Heart left ventricle (tissue), 16 donors: ENCODE data around the gene WDR83. TPM values are rescaled to one million over a fixed set of nuclear protein-coding genes. Genes with fewer than 3 reads are reported as not detected.
"Not testable (repeated sequence)": the region's sequence is repeated elsewhere in the genome, so short reads cannot be mapped to it uniquely, and the experiment has no call there.

ENCODE experiments used
- ATAC-seq, 4 donors: fragments of 200-7000 bp; cut with Tn5 transposase; one replicate each; pipeline ENCODE4 v1.9.1; 2020 to 2022; ENCODE audit warnings: moderate library complexity in 4 of 4, mild to moderate bottlenecking in 3 of 4, moderate number of reproducible peaks in 1 of 4
- DNase-seq, 5 donors: peaks; one replicate each; pipeline ENCODE4 v3.0.0-alpha.2; 2020
- H3K27ac ChIP-seq, 12 donors: fragments of 200-600 bp; sonication (generic) in 4 of 12; one replicate each; pipeline versions ENCODE4 v1.5.0 to v1.8.0; 2016 to 2022; ENCODE audit warnings: mild to moderate bottlenecking in 2 of 12
- H3K27me3 ChIP-seq, 9 donors: fragments of 200-600 bp; sonication (generic) in 2 of 9; one replicate each; pipeline versions ENCODE4 v1.5.1 to v1.8.0; 2016 to 2022; ENCODE audit warnings: mild to moderate bottlenecking in 3 of 9
- H3K36me3 ChIP-seq, 9 donors: fragments of 200-600 bp; sonication (generic) in 2 of 9; one replicate each; pipeline versions ENCODE4 v1.5.0 to v1.8.0; 2018 to 2022; ENCODE audit warnings: mild to moderate bottlenecking in 2 of 9
- H3K4me1 ChIP-seq, 12 donors: fragments of 200-600 bp; sonication (generic) in 4 of 12; one replicate each; pipeline versions ENCODE4 v1.5.0 to v1.8.0; 2016 to 2022; ENCODE audit warnings: mild to moderate bottlenecking in 3 of 12
- H3K4me3 ChIP-seq, 12 donors: fragments of 200-600 bp; sonication (generic) in 4 of 12; one replicate each; pipeline versions ENCODE4 v1.5.0 to v1.8.0; 2017 to 2022; ENCODE audit warnings: mild to moderate bottlenecking in 9 of 12, moderate library complexity in 4 of 12
- H3K9me3 ChIP-seq, 12 donors: fragments of 200-600 bp; sonication (generic) in 4 of 12; one replicate each; pipeline versions ENCODE4 v1.5.0 to v1.8.0; 2016 to 2022; ENCODE audit warnings: mild to moderate bottlenecking in 1 of 12
- POLR2A ChIP-seq, 2 donors: fragments of 450-650 bp; IDR thresholded peaks; one replicate each; pipeline ENCODE4 v1.6.1; 2017; ENCODE audit warnings: antibody characterized with exemption in 2 of 2, mild to moderate bottlenecking in 2 of 2, moderate library complexity in 2 of 2
- WGBS, 4 donors: extraction: QIAGEN DNeasy Blood & Tissue Kit in 2 of 4; methylation state at CpG; one replicate each; pipeline versions ENCODE4 v1.1.5 to v1.1.7; 2013 to 2018; 5-methylcytosine and 5-hydroxymethylcytosine counted together
- intact Hi-C, 10 donors: fragments of 100-400 bp; cut with DNase I; formaldehyde crosslinking; loops; one replicate each; pipeline versions ENCODE4 v1.11.1 to v1.14.2; 2022
- polyA plus RNA-seq, 2 donors: library from polyadenylated mRNA; stranded (reverse); fragments of 200-250 nt; gene quantifications; one replicate each; pipeline ENCODE4 v1.2.3, GENCODE V29; 2013
- total RNA-seq, 9 donors: library from RNA; depleted of rRNA in 2 of 9; stranded (reverse); fragments of >200 nt in 2 of 9; fragmentation: NEBNext Ultra II Directional in 3 of 9; extraction: Animal tissue kit (Norgen Biotek cat#: 25700) in 3 of 9; gene quantifications; one replicate each; pipeline versions ENCODE4 v1.1.0 to v1.2.4, GENCODE V29; 2016 to 2023
- TF ChIP-seq, protein P1 (sequence below), 12 donors: fragments of 200-600 bp; sonication (generic) in 4 of 12; IDR thresholded peaks; one replicate each; pipeline versions ENCODE4 v1.5.0 to v1.8.0; 2018 to 2022; ENCODE audit warnings: antibody characterized with exemption in 12 of 12, mild to moderate bottlenecking in 5 of 12
- donor health status: ischemic (EF 13 %, LVEDD 7.1; RV severe dilation, severe dysfunction).
- donor health status: healthy with polysubstance abuse.
- donor health status: DM: no; HTN: yes; CAD: no.
- donor health status: DM: no; HTN: no; CAD: no.
- donor health status: ischemic (EF 25% LVEDD 6.9; RV normal size, moderate dysfunction).
- donor health status: ischemic (EF 25% LVEDD 5.7; RV mildly dilated, moderate dysfunction).
- donor health status: healthy.
- donor health status: DM: yes; HTN: yes; CAD: no.
- donor health status: ischemic (EF 35%, LVEDD 5.7; RV mildly dilated, moderate dysfunction).
- donor health status: nonischemic (EF 11% LVEDD 7.7; RV severe dilation, severe dysfunction).
- donor health status: DM: yes; HTN: yes; CAD: no.
- donor health status: PGD.
- donor health status: ischemic (EF 29% LVEDD 5.4; RV normal size, mild dysfunction).
- donor health status: nonischemic (EF 23%, LVEDD 6.1; RV moderate dilation, normal function).

WDR83 gene
- total and polyA plus RNA-seq, 11 donors: 6.0 to 13.0 (median 7.9) TPM

DNA sequence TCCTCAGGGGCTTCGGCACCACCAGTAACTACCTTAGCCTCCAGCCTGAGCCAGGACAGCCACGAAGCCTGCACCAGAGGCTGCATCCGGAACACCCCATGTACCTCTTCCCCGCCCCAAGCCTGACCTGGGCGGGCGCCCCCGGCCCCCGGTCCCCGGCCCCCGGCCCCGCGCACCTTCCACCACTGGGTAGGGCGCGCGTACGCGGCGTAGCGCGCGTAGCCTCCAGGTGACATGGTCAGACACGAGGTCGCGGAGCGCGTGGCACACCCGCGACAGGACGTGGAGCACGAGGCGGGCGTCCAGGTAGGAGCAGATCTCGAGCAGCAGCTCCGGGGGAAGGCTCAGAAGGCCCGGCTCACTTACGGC lies 29.4 kb downstream of the WDR83 start:
- Histone ChIP-seq H3K9me3 (no peaks in the 10 kb centered on the region), H3K4me1 (peaks cover 0 to 22% (median 13%) of the 10 kb centered on the region in 12 donors), H3K27me3 (no peaks in the 10 kb centered on the region), H3K27ac (peak overlapping the region in 7 of 12 donors; percentile 71 to 91 (median 87)), H3K36me3 (peaks cover 0 to 31% (median 21%) of the 10 kb centered on the region in 9 donors), H3K4me3 (peak overlapping the region; percentile 57 to 98 (median 88))
- TF ChIP-seq, protein P1, sequence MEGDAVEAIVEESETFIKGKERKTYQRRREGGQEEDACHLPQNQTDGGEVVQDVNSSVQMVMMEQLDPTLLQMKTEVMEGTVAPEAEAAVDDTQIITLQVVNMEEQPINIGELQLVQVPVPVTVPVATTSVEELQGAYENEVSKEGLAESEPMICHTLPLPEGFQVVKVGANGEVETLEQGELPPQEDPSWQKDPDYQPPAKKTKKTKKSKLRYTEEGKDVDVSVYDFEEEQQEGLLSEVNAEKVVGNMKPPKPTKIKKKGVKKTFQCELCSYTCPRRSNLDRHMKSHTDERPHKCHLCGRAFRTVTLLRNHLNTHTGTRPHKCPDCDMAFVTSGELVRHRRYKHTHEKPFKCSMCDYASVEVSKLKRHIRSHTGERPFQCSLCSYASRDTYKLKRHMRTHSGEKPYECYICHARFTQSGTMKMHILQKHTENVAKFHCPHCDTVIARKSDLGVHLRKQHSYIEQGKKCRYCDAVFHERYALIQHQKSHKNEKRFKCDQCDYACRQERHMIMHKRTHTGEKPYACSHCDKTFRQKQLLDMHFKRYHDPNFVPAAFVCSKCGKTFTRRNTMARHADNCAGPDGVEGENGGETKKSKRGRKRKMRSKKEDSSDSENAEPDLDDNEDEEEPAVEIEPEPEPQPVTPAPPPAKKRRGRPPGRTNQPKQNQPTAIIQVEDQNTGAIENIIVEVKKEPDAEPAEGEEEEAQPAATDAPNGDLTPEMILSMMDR (IDR thresholded peaks at IDR 0.05): no peak
- no peak for TF ChIP-seq POLR2A (IDR thresholded peaks at IDR 0.05)
- intact Hi-C loops: no loop called here
- ATAC-seq (peak in 2 of 4 donors; percentile 7 to 30), DNase-seq (no peak)
- WGBS, 4 donors: 3 to 11% (median 3%) methylated on average over 10 to 36 of the region's 36 CpGs

GRCh38 chr19:12696366-12697335 lies 30.0 kb downstream of the WDR83 start, which contains the start of gene FBXW9:
Gene FBXW9 (minus strand): TSS chr19:12696631. CDS start chr19:12696581, 50 bp downstream.
- Histone ChIP-seq H3K4me3 (peak within 1 kb of the TSS; percentile 57 to 98 (median 88)), H3K27me3 (no peaks in the 10 kb centered on the region), H3K4me1 (peaks cover 0 to 22% (median 13%) of the 10 kb centered on the region in 12 donors), H3K36me3 (peaks cover 0 to 37% (median 27%) of the 10 kb centered on the region in 9 donors), H3K9me3 (no peaks in the 10 kb centered on the region), H3K27ac (peak within 1 kb of the TSS; percentile 41 to 91 (median 84))
- peak; percentile 95 to 97 (median 96) for DNase-seq
- peak in 1 of 2 donors; percentile 66 for TF ChIP-seq POLR2A (IDR thresholded peaks at IDR 0.05)
- TF ChIP-seq, protein P1 (IDR thresholded peaks at IDR 0.05): no peak
- ATAC-seq: peak; percentile 91 to 95 (median 93)
- intact Hi-C loops: no loop called here
- WGBS, 4 donors: 7 to 12% (median 8%) methylated on average over 33 to 59 of the region's 59 CpGs

GRCh38 chr19:12697425-12697824 lies 30.8 kb downstream of the WDR83 start:
- H3K27me3 ChIP-seq, intact Hi-C loops, ATAC-seq, H3K9me3 ChIP-seq, DNase-seq: not testable (repeated sequence)
- H3K36me3 ChIP-seq: peaks cover 0 to 45% (median 35%) of the 10 kb centered on the region in 9 donors
- peak overlapping the region in 1 of 12 donors; percentile 96 for H3K4me3 ChIP-seq
- 95 to 98% (median 97%) methylated on average over 16 to 22 of the region's 22 CpGs for WGBS, 4 donors
- peak overlapping the region in 1 of 12 donors; percentile 89 for H3K27ac ChIP-seq
- H3K4me1 ChIP-seq: peaks cover 0 to 22% (median 13%) of the 10 kb centered on the region in 12 donors

GRCh38 chr19:12698138-12698537 lies 31.5 kb downstream of the WDR83 start:
- H3K36me3 ChIP-seq: peaks cover 0 to 52% (median 42%) of the 10 kb centered on the region in 9 donors
- DNase-seq (no peak), ATAC-seq (no peak)
- no peaks in the 10 kb centered on the region for H3K27me3 ChIP-seq
- H3K27ac ChIP-seq: no peak overlapping the region
- peaks cover 0 to 22% (median 13%) of the 10 kb centered on the region in 12 donors for H3K4me1 ChIP-seq
- H3K9me3 ChIP-seq: no peaks in the 10 kb centered on the region
- intact Hi-C loops: no loop called here
- no peak overlapping the region for H3K4me3 ChIP-seq
- no peak for TF ChIP-seq POLR2A (IDR thresholded peaks at IDR 0.05)
- TF ChIP-seq, protein P1 (IDR thresholded peaks at IDR 0.05): no peak
- WGBS, 4 donors: 79 to 87% (median 86%) methylated on average over 6 of the region's 6 CpGs
